Measurements from ENCODE around the gene NUDC. TPM values are rescaled to one million over a fixed set of nuclear protein-coding genes. Genes with fewer than 3 reads are reported as not detected.

Gene NUDC
- total and polyA plus RNA-seq, 2 of the 13 experiments (the other 11 are each of a cell fraction or from before 2014, with no cell fraction given) = 34.7 to 104 TPM

DNA sequence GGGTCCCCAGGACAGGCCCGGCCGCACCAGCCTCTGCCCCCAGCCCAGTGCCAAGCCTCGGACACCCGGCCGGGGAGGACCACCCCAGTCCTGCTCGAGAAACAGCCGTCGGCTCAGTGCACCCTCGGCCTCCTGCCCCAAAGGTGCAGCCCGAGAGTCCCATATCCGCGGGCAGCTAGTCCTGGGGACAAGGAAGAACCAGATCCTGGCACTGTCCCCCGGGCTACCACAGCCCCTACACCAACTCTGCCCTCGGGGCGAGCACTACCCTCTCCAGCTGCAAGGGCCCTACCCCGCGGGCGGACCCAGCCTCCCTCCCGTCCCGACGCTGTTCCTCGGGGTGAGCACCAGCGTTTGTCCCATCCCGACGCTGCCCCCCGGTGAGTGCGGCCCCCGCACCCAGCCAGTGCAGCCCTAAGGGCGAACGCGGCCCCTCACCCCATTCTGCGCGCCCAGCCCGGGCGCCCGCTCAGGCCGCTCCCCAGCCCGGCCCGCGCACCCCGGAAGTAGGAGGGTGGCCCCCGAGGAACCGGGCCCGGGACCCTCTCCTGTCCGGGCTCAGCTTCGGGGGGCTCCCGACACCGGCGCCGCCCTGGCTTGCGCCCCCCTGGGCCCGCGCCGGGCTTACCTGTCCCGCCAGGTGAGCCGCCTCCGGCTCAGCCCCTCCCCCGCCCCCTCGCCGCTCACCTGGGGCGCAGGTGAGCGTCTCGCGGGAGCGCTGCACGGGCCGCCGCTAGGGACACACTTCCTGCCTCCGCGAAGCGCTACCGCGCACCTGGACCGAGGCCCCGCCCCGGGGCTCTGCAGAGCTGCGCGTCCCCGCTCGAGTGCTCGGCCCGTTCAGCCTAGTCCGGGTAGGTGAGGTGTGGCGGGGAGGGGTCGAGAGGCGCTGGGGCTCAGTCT, 38.4 kb downstream of the NUDC start, which contains the start of gene KDF1 (continued):
- TF ChIP-seq ZSCAN5A (CRISPR knock-in tag; IDR thresholded peaks at IDR 0.05; ENCODE audit: borderline replicate concordance) (no peak), IRF9 (CRISPR knock-in tag; IDR thresholded peaks at IDR 0.05; ENCODE audit: borderline replicate concordance) (0 out of 2 replicates have a peak, but pooled peaks have one; percentile 38), THAP11 (CRISPR knock-in tag; IDR thresholded peaks at IDR 0.05) (peak; percentile 76), JUND (CRISPR knock-in tag; IDR thresholded peaks at IDR 0.05) (no peak), ZNF224 (CRISPR knock-in tag; IDR thresholded peaks at IDR 0.05) (no peak), U2AF2 (IDR thresholded peaks at IDR 0.05; ENCODE audit: low read depth, low read length) (no peak), ZNF230 (CRISPR knock-in tag; IDR thresholded peaks at IDR 0.05) (no peak), HIVEP1 (CRISPR knock-in tag; IDR thresholded peaks at IDR 0.05) (no peak), ZFP62 (CRISPR knock-in tag; IDR thresholded peaks at IDR 0.05) (no peak), DMAP1 (CRISPR knock-in tag; IDR thresholded peaks at IDR 0.05) (no peak), ZNF562 (CRISPR knock-in tag; IDR thresholded peaks at IDR 0.05; ENCODE audit: borderline replicate concordance) (no peak), ZNF468 (CRISPR knock-in tag; IDR thresholded peaks at IDR 0.05) (0 out of 2 replicates have a peak, but pooled peaks have one; percentile 81), ZNF563 (CRISPR knock-in tag; IDR thresholded peaks at IDR 0.05) (peak; percentile 53; the same call in 1 of the 2 replicates), GMEB2 (CRISPR knock-in tag; IDR thresholded peaks at IDR 0.05; ENCODE audit: low read depth) (no peak), ZNF512B (CRISPR knock-in tag; IDR thresholded peaks at IDR 0.05; ENCODE audit: borderline replicate concordance) (no peak)
- TF ChIP-seq, protein P1, sequence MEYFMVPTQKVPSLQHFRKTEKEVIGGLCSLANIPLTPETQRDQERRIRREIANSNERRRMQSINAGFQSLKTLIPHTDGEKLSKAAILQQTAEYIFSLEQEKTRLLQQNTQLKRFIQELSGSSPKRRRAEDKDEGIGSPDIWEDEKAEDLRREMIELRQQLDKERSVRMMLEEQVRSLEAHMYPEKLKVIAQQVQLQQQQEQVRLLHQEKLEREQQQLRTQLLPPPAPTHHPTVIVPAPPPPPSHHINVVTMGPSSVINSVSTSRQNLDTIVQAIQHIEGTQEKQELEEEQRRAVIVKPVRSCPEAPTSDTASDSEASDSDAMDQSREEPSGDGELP (IDR thresholded peaks at IDR 0.05; ENCODE audit: borderline replicate concordance, low read depth) = no peak; the same call in 1 of the 2 replicates
- TF ChIP-seq, protein P2, sequence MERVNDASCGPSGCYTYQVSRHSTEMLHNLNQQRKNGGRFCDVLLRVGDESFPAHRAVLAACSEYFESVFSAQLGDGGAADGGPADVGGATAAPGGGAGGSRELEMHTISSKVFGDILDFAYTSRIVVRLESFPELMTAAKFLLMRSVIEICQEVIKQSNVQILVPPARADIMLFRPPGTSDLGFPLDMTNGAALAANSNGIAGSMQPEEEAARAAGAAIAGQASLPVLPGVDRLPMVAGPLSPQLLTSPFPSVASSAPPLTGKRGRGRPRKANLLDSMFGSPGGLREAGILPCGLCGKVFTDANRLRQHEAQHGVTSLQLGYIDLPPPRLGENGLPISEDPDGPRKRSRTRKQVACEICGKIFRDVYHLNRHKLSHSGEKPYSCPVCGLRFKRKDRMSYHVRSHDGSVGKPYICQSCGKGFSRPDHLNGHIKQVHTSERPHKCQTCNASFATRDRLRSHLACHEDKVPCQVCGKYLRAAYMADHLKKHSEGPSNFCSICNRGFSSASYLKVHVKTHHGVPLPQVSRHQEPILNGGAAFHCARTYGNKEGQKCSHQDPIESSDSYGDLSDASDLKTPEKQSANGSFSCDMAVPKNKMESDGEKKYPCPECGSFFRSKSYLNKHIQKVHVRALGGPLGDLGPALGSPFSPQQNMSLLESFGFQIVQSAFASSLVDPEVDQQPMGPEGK (CRISPR knock-in tag; IDR thresholded peaks at IDR 0.05) = 0 out of 2 replicates have a peak, but pooled peaks have one; percentile 24

Data from HepG2 (cell line).